Measurements from ENCODE around the gene DRC1.

The DRC1 gene

DNA sequence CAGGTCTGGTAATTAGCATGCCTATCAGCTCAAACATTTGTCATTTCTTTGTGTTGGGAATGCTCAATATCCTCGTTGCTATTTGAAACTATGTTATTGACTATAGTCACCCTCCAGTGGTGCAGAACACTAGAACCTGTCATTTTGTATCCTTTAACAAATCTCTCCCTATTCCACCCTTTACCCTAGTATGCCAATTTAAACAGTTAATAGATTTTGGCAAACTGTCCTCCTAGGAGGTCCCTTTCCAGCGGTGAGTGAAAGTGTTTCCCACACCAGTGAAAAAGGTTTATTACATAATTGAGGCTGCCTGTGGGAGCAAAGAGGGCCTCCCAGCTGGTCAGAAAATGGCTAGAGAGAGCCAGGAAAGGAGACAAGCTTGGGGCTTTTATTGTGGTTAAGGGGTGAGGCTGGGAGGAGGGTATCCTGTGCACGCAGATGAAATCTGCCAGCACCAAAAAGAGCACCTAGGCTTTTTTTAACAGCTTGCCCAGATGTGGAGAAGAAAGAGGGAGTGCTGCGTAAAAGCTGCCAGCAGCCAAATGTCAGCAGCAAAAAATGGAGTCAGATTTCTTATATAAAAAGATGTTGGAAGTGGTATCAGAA lies 1.8 kb upstream of the DRC1 start:
- DNase-seq: no peak

DNA sequence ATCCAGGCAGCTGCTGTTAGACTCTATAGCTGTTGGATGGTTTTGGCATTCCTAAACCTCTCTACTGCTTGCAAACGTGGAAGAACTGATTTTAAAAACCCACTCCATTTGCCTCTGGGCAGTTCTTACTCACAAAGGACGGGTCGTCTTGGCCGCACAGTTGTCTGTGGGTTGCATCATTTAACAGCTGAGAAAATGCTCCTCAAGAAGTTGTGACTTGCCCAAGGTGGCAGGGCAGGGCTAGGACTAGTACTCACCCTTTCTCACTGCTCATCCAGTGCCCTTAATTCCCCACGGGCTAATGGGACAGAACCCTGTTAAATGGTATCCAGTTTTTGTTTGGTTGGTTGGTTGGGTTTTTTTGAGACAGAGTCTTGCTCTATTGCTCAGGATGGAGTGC lies 997 bp upstream of the DRC1 start:
- no peak for DNase-seq

DNA sequence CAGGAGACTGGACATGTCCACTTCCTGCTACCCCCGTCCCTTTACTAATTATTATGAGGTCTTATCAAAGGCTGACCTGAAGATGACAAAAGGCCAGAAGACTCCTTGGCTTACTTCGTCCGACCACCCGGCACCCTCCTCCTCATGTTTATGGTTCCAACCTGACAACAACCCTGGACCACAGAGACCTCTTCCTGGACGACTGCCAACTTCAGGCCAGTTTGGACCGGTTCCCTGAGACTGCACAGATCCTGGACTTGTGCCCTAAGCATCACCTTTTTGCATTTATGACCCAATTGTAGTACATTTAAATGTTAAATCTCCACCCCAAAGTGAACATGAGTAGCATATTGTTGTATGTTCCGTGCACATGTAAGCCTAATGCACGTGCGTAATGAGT lies 5.8 kb downstream of the DRC1 start:
- no peak for DNase-seq

DNA sequence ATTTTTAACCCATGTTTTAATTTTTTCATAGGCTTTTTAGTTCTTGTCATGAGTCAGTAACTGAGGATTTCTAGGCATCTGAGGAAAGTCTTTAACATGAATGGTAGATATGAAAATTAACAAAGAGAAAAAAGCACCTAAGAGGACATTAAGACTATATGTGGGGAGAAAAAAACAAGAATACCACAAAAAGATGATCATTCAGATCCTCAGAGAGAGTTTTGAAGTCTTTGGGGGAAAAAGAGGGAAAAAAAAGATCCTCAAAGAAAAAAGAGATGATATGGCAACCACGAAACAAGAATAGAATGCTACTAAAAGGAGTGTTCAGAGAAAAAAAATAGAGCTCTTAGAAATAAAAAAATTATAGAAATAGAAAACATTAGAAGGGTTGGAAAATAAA lies 8.1 kb downstream of the DRC1 start:
- DNase-seq: no peak

DNA sequence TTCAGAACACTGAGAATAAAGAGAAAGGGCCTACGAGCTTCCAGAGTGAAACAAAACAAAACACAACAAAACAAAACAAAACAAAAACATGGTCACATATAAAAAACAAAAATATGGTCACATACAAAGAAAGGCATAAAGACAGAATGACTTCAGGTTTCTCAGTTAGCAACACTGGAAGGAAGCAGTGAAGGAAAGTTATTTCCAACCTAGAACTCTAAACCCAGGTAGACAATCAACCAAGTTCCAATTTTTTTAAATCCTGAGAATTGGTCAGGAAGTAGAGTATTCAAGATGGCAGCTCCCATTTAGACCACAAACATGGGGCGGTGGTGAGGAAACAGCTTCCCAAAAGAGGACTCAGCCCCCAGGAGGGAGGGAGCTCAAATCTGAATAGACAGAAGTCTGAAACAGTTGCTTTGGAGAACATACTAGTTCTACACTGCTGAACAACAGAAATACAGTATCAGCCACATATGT lies 9.1 kb downstream of the DRC1 start:
- DNase-seq: peak in 3 of 4 experiments; percentile 15 to 28 (median 20)

DNA sequence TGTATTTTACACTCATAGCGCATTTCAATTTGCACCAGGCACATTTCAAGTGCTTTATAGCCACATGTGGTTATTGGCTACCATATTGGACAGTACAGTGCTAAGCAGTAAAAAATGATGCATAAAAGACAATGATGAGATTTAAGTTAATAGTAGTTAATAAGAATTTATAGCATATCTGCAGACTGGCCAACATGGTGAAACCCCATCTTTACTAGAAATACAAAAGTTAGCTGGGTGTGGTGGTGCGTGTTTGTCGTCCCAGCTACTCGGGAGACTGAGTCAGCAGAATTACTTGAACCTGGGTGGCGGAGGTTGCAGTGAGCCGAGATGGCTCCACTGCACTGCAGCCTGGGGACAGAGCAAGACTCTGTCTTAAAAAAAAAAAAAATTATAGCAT lies 9.7 kb downstream of the DRC1 start:
- no peak for DNase-seq

DNA sequence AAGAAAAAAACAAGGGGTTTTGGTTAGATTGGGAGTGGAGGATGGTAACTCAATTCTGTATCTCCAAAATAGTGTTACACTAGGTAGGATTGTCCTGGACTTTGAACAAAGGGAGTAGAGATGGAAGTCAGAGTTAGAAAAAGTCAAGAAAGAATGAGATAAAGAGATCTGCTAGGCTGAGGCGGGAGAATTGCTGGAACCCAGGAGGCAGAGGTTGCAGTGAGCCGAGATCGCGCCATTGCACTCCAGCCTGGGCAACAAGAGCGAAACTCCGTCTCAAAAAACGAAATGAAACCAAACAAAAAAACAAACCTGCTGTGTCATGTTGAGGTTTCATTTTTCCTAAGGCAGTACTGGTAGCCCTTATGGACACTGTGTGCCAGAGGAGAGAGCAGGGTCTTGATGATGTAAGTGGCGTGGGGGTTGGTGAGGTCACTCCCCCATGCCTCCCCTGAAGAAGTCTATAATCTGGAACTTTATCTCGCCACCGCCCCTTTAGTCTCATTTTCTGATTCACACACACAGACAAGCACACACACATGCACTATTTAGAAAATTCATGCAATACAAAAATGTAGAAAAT lies 10.5 kb downstream of the DRC1 start:
- DNase-seq: peak; percentile 74 to 83 (median 80)

DNA sequence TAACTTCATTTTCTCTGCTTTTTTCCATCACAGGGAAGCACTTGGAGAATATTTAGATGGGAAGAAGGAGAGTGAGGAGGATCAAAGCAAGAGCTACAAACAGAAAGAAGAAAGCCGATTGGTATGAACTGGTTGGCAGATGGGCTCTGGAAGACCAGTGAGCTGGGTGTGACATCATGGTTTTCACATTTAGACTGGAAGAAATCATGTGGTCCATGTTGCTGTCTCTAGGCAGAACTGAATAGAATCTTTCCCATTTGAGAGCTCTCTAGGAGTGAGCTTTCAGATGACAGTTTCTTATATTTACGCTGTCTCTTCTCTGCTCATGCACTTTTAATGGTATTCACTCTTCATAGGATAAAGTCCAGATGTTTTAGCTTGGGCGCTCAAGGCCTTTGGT lies 12.6 kb downstream of the DRC1 start:
- DNase-seq: peak in 3 of 4 experiments; percentile 10 to 29 (median 20)

DNA sequence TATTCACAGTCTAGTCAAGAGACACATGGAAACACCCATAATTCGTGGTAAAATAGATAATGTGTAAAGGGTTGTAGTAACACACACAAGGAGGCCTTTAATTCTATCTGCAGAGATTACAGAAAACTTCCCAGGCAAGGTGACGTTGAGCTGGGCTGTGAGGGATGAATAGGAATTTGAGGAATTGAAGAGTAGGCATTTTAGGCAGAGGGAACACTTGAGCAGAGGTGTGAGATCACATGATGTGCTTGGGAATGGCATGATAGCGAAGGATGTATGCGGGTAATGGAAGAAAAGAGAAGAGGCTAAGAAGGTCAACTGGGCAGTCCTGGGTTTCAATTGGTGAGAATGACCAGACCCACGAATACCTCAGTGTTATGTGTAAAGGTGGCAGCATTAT lies 20.2 kb downstream of the DRC1 start:
- DNase-seq: no peak

DNA sequence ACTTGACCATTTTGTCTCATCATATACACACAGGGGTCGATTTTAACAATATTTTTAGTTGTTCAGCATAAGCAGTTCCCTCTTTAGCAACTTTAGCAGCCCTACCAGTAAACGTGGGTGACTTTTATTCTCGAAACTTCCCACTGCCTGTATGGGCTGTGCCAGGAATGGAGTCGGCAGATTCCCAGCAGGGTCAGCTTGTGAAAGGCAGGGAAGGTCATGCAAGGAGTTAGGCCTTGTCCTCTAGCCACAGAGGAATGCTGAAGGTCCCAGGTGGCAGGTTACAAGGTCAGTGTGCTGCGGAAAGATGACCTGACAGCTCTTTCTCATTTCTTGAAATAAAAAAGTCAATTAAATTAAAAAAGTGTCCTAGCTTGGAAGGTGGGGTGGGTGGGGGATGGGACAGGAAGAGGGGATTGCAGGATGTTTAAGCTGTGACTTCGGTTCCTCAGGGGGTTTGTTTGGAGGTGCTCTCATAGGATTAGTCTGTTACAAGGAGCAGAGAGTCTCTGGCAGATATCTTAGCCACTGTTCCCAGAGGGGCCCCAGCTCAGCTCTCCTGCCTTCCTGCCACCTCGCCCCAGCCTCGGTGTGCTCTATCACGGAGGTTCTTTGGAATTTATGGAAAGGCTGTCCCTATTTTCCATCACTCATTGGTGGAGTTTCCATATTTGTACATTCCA lies 21.4 kb downstream of the DRC1 start:
- DNase-seq: no peak

DNA sequence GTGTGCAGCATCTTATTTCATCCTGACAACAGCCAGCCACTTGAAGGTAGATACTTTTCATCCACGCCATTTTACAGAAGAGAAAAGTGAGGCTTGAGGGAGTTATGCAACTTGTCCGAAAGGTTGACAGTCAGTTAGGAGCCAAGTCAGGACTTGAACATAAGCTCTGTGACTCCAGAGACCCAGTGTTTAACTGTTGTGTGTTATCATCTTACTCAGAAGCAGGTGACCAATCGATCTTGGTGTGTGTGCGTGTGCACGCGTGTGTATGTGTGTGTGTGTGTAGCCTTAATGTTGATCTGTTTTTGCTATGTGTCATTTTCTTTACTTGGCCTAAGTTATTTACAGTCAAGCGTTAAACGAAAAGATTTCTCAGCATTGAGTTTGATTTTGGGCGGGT lies 22.0 kb downstream of the DRC1 start:
- DNase-seq: no peak

DNA sequence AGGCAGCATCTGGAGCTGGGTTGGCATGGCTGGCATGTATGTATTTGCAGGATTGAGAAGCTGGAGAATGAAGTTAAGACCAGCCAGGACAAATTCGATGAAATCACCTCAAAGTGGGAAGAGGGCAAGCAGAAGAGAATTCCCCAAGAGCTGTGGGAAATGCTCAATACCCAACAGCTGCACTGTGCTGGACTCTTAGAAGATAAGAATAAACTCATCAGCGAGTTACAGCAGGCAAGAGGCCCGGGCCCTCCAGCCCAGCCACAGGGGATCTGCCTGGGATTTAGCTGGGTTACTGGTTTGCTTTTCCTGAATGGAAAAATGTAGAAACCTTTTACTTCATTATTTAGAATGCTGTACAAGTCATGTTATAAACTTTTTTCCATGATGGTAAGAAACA lies 22.5 kb downstream of the DRC1 start:
- no peak for DNase-seq

DNA sequence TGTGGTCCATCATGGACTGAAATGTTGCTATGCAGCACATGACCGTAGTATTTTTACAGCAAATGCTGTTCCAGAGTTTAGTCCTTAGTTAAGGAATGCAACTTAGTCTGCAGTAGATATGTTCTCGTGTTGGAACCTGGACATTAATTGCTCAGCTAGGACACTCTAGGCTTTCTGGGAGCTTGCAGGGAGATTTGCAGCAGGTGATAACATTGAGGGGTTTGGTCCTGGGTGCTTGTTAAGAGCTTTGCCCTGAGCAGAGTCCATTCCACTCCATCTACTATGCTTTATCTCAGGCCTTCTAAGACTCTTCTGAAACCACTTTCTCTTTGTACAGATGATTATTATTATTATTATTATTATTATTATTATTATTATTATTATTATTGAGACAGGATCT lies 27.1 kb downstream of the DRC1 start:
- DNase-seq: no peak

DNA sequence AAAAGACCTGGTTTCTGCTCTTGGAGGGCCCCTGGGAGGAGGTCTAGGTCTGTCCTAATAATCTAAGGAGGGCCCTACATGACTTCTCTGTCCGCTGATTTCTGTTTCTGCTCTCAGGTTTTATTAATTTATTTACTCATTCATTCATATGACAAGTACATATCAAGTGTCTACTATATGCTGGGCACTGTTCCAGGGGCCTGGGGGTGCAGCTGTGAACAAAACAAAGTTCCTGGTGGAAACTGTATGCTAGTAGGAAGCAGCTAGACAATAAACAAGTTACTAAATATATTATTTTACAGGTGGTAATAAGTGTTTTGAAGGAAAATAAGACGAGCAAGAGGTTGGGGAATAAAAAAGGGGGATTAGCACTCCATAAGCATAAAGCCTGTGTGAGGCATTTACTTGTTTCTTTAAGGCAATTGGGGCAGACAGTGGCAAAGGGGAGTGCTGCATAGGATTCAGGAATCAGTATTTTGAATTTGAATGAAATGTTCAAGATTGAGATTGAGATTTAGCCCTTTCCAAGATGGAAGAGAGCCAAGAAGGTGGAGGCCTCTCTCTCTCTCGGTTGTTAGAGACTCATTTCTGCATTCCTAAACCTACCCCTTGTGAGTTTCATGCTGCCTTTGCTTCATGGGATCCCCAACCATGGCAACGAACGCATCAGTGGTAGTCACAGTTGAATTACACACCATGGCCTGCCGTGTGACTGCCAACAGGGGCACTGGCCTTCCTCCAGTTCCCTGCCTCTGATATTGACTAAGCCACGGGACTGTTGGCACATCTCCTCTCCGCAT lies 28.3 kb downstream of the DRC1 start:
- peak in 1 of 4 experiments; percentile 12 for DNase-seq

DNA sequence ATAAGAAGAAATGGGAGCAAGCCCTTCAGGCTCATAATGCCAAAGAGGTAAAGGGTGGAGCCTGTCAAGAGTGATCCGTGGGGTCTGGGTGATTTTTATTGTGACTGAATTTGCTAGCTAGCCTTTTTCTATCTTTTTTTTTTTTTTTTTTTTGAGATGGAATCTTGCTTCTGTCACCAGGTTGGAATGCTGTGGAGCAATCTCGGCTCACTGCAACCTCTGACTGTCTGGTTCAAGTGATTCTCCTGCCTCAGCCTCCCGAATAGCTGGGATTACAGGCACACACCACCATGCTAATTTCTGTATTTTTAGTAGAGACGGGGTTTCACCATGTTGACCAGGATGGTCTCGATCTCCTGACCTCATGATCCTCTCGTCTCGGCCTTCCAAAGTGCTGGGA lies 29.1 kb downstream of the DRC1 start:
- no peak for DNase-seq

DNA sequence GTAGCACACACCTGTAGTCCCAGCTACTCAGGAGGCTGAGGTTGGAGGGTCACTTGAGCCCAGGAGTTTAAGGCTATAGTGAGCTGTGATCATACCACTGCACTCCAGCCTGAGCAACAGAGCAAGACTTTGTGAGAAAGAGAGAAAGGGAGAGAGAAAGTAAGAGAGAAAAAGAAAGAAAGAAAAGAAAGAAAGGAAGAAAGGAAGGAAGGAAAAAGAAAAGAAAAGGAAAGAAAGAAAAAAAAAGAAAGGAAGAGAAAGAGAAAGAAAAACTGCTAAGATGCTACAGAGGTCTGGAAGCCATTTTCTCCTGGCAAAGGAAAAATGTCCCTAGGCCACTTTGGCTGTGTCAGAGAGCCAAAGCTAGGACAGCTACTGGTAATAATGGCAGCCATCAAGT lies 30.6 kb downstream of the DRC1 start:
- DNase-seq: no peak

DNA sequence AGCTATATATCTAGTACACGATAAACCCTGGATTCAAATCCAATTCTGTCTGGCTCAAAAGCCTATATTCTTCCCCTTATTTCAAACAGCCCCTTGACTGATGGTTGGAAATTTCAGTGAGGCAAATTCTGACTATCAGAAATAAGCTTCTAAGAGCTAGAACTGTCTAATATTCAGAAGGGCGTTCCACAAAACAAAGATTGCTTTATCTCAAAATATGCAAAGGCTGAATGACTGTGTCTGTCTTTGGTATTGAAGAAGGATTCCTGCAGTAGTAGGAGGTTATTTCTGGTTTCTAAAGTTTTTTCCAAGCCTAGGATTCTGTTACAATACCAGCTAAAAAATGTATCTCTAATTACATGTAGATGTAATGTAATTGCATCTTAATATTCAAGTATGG lies 31.1 kb downstream of the DRC1 start:
- DNase-seq: no peak

DNA sequence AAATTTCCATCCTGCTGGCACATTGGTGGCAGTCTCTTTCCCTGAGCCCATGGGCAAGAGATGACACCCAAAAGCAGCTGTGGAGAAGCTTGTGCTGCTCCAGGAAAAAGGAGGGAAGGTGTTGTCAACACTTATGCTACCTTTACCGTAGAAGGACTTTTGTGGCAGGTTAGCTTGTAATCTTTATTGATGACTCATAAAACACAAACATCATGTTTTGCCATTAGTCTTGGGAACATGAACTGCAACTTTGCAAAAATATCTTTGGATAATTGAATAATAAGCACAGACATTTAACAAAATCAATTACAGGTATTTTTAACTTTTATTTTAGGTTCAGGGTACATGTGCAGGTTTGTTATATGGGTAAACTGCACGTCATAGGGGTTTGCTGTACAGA lies 33.4 kb downstream of the DRC1 start:
- no peak for DNase-seq

DNA sequence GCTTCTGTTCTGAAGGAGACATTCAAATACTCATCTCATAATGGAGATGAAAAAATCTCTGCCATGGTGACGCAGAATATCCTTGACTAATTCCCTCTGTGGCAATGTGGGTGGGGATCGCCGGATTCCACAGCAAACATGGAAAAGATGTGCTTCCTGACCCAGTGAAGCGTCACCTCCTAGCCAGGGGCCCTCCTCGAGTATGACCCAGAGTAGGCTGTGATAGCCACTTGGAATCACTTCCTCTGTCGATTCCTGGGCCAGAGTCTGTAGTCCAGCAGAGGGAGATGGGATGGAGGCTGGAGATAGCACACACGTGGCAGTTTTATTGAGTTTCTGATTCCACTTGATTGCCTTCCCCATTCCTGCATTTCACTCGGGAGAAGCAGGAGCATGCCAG lies 36.8 kb downstream of the DRC1 start:
- no peak for DNase-seq

DNA sequence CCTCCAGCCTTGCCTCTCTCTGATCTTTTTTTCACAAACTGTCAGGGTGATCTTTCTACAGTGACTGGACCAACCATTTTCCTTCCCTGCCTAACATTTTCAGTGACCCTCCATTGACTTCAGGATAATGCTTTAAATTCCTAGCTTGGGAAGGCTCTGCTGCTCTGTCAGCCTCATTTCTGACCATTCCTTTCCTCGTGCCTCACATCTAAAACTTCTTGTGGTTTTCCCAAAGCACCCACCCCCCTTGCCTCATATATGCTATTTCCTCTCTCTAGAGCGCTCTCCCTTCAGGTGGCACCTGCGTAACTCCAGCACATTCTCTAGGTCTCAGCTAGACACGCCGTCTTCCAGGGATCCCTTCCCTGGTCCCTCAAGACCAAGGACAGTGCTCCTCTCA lies 37.2 kb downstream of the DRC1 start:
- DNase-seq: no peak

DNA sequence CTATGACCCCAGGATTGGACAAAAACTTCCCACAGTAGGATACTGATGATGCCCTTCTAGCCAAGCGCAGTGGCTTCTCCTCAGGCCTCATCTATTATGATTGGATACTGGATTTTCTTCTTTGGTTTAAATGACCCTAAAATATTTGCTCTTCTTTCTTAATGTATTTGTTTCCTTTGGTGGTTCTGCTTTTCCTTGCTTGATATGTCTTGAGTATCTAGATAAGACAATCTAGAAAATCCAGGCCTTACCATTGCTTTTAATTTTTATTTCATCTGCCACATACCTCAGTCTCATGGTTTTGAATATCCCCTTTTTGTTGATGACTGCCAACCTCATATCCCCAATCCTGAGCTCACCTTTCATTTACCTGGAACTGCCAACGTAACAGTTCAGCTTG lies 40.6 kb downstream of the DRC1 start:
- DNase-seq: no peak

DNA sequence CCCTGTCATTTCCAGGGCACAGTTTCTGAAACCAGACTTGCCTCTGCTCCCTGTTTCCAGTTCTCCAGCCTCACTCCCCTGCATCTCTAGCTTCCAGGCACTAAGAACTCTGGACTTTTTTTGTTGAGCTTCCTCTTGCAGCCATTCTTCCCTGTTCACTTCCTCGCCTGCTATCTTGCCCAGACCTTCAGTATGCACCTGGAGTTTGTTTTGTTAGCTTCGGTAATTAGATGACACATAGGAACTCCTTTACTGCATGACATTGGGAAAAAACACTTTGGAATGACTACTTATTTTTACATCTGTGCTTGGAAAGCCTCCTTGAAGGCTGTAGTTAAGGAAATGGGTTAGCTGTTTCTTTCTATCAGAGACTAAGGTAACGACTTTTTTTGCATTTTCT lies 41.0 kb downstream of the DRC1 start:
- no peak for DNase-seq

DNA sequence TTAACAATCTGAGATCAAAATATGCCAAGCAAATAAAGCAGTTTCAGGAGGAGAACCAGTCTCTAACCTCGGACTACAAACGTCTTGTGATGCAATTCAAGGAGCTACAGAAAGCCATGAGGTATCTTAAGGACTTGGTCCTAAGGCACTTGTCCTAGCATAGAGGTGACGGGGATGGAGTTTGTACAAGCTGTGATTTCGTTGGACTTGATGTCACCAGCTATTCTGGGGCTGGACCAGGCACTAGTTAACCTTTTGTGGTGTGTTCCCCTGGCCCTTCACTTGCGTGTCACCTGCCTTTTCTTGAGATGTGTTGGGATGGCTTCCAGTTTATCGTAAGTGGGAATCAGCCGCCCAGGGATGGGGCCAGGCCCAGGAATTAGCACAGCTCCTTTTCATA lies 42.5 kb downstream of the DRC1 start:
- DNase-seq: no peak

DNA sequence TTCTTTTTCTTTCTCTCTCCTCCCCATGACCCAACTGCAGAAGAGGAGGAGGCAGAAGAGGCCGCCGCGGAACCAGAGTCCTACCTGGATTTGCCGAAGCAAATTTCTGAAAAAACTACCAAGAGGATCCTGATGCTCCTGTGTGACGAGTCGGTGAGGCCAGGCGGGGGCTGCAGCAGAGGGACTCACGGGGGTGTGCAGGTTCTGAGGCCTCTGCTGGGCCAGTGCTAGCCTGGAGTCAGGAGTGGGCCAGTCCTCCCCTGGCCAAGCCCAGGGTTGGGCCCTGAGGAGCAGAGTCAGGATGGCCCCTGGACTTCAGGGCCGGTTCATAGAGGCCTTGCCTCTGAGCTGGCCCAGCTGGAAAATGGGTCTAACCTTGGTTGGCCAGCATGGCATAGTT lies 46.9 kb downstream of the DRC1 start:
- no peak for DNase-seq

Measured in suppressor macrophage (primary cell).